ENCODE measurements around the gene NUP155.
"Not testable (repeated sequence)": the region's sequence is repeated elsewhere in the genome, so short reads cannot be mapped to it uniquely, and the experiment has no call there.

NUP155 gene

GRCh38 chr5:37308793-37309192 lies 62.1 kb downstream of the NUP155 start:
- H2AFZ ChIP-seq (ENCODE audit: low read depth): no peak overlapping the region
- no peak overlapping the region for H3K9ac ChIP-seq
- H3K27me3 ChIP-seq (ENCODE audit: insufficient read depth, low read depth): no peaks in the 10 kb centered on the region
- TF ChIP-seq, protein P1, sequence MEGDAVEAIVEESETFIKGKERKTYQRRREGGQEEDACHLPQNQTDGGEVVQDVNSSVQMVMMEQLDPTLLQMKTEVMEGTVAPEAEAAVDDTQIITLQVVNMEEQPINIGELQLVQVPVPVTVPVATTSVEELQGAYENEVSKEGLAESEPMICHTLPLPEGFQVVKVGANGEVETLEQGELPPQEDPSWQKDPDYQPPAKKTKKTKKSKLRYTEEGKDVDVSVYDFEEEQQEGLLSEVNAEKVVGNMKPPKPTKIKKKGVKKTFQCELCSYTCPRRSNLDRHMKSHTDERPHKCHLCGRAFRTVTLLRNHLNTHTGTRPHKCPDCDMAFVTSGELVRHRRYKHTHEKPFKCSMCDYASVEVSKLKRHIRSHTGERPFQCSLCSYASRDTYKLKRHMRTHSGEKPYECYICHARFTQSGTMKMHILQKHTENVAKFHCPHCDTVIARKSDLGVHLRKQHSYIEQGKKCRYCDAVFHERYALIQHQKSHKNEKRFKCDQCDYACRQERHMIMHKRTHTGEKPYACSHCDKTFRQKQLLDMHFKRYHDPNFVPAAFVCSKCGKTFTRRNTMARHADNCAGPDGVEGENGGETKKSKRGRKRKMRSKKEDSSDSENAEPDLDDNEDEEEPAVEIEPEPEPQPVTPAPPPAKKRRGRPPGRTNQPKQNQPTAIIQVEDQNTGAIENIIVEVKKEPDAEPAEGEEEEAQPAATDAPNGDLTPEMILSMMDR (conservative IDR thresholded peaks at IDR 0.05; ENCODE audit: low read depth, low read length): no peak
- peaks cover 28% of the 10 kb centered on the region; the same call in 1 of the 2 replicates for H3K36me3 ChIP-seq (ENCODE audit: insufficient read depth)
- H3K4me2 ChIP-seq: no peak overlapping the region
- H3K27ac ChIP-seq: no peak overlapping the region
- no peaks in the 10 kb centered on the region for H4K20me1 ChIP-seq (ENCODE audit: insufficient read depth)
- H3K79me2 ChIP-seq (ENCODE audit: insufficient read depth, low read depth): no peaks in the 10 kb centered on the region
- H3K4me3 ChIP-seq (IDR thresholded peaks at IDR 0.05; ENCODE audit: insufficient read depth, low read depth, low read length): no peak overlapping the region
- H3K4me1 ChIP-seq (ENCODE audit: low read depth, poor library complexity, severe bottlenecking): no peaks in the 10 kb centered on the region

DNA sequence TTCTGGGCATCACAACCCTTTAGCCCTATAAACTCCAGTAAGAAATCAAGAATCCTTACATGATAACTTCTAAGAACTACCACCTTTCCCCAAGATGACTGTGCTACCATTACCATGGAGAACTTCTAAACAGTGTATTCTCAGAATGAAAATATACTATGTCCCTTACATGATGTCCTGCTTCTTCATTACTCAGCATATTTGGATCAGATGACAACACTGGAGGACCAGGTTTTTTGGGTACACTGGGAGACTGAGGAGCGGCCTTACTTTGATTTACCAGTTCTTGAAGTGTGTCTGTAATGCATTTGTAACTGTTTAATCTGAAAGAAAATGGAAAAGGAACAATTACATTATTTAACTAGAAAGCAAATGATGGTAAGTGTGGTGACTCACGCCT lies 66.0 kb downstream of the NUP155 start:
- H3K4me3 ChIP-seq (IDR thresholded peaks at IDR 0.05; ENCODE audit: insufficient read depth, low read depth, low read length): no peak overlapping the region
- no peak overlapping the region for H3K4me2 ChIP-seq
- H3K27ac ChIP-seq: no peak overlapping the region
- H3K36me3 ChIP-seq (ENCODE audit: insufficient read depth): peaks cover 40% of the 10 kb centered on the region; the same call in 1 of the 2 replicates
- H3K79me2 ChIP-seq (ENCODE audit: insufficient read depth, low read depth): no peaks in the 10 kb centered on the region
- no peaks in the 10 kb centered on the region for H3K27me3 ChIP-seq (ENCODE audit: insufficient read depth, low read depth)
- no peaks in the 10 kb centered on the region for H4K20me1 ChIP-seq (ENCODE audit: insufficient read depth)
- TF ChIP-seq, protein P1 (conservative IDR thresholded peaks at IDR 0.05; ENCODE audit: low read depth, low read length): no peak
- no peaks in the 10 kb centered on the region for H3K4me1 ChIP-seq (ENCODE audit: low read depth, poor library complexity, severe bottlenecking)
- H3K9ac ChIP-seq: no peak overlapping the region
- H2AFZ ChIP-seq (ENCODE audit: low read depth): no peak overlapping the region

GRCh38 chr5:37296313-37296712 lies 74.6 kb downstream of the NUP155 start:
- H4K20me1 ChIP-seq (ENCODE audit: insufficient read depth); H3K4me2 ChIP-seq; H2AFZ ChIP-seq (ENCODE audit: low read depth); H3K4me3 ChIP-seq (IDR thresholded peaks at IDR 0.05; ENCODE audit: insufficient read depth, low read depth, low read length); H3K4me1 ChIP-seq (ENCODE audit: low read depth, poor library complexity, severe bottlenecking); H3K79me2 ChIP-seq (ENCODE audit: insufficient read depth, low read depth); H3K36me3 ChIP-seq (ENCODE audit: insufficient read depth); H3K27me3 ChIP-seq (ENCODE audit: insufficient read depth, low read depth); H3K27ac ChIP-seq; H3K9ac ChIP-seq: not testable (repeated sequence)

DNA sequence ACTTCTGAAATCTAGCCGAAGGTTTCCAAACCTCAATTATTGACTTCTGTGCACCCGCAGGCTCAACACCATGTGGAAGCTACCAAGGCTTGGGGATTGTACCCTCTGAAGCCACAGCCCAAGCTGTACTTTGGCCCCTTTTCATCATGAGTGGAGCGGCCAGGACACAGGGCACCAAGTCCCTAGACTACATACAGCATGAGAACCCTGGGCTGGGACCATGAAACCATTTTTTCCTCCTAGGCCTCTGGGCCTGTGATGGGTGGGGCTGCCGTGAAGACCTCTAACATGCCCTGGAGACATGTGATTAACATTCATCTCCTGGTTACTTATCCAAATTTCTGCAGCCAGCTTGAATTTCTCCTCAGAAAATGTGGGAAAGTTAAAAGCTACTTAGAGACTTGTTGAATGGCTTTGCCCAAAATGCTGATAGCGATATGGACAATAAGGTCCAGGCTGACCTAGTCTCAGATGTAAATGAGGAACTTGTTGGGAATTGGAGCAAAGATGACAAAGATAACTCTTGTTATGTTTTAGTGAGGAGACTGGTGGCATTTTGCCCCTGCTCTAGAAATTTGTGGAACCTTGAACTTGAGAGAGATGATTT lies 87.6 kb downstream of the NUP155 start:
- Histone ChIP-seq H3K4me3 (IDR thresholded peaks at IDR 0.05; ENCODE audit: insufficient read depth, low read depth, low read length) (no peak overlapping the region), H3K79me2 (ENCODE audit: insufficient read depth, low read depth) (no peaks in the 10 kb centered on the region), H3K4me1 (ENCODE audit: low read depth, poor library complexity, severe bottlenecking) (no peaks in the 10 kb centered on the region), H3K27me3 (ENCODE audit: insufficient read depth, low read depth) (no peaks in the 10 kb centered on the region), H3K4me2 (no peak overlapping the region), H3K9ac (no peak overlapping the region), H3K36me3 (ENCODE audit: insufficient read depth) (no peaks in the 10 kb centered on the region), H4K20me1 (ENCODE audit: insufficient read depth) (no peaks in the 10 kb centered on the region), H2AFZ (ENCODE audit: low read depth) (no peak overlapping the region), H3K27ac (no peak overlapping the region)
- TF ChIP-seq, protein P1 (conservative IDR thresholded peaks at IDR 0.05; ENCODE audit: low read depth, low read length): no peak

DNA sequence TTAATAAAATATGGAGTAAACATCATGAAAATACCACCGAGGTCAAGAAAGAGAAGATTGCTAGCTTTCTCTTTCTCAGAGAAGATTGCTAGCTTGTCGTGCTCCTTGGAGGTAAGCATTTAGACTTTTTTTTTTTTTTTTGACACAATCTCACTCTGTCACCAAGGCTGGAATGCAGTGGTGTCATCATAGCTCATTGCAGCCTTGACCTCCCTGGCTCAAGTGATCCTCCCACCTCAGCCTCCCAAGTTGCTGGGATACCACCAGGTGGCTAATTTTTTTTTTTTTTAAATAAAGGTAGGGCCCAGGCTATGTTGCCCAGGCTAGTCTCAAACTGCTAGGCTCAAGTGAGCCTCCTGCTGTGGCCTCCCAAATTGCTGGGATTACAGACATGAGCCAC lies 95.4 kb downstream of the NUP155 start:
- Histone ChIP-seq H2AFZ (ENCODE audit: low read depth) (no peak overlapping the region), H3K27me3 (ENCODE audit: insufficient read depth, low read depth) (no peaks in the 10 kb centered on the region), H3K4me1 (ENCODE audit: low read depth, poor library complexity, severe bottlenecking) (no peaks in the 10 kb centered on the region), H4K20me1 (ENCODE audit: insufficient read depth) (no peaks in the 10 kb centered on the region), H3K27ac (no peak overlapping the region), H3K79me2 (ENCODE audit: insufficient read depth, low read depth) (no peaks in the 10 kb centered on the region), H3K9ac (no peak overlapping the region), H3K4me3 (IDR thresholded peaks at IDR 0.05; ENCODE audit: insufficient read depth, low read depth, low read length) (no peak overlapping the region), H3K4me2 (no peak overlapping the region), H3K36me3 (ENCODE audit: insufficient read depth) (no peaks in the 10 kb centered on the region)
- TF ChIP-seq, protein P1 (conservative IDR thresholded peaks at IDR 0.05; ENCODE audit: low read depth, low read length): no peak

Measured in KMS-11 (cell line).